ENCODE data around the gene STMND1.

Gene STMND1

DNA sequence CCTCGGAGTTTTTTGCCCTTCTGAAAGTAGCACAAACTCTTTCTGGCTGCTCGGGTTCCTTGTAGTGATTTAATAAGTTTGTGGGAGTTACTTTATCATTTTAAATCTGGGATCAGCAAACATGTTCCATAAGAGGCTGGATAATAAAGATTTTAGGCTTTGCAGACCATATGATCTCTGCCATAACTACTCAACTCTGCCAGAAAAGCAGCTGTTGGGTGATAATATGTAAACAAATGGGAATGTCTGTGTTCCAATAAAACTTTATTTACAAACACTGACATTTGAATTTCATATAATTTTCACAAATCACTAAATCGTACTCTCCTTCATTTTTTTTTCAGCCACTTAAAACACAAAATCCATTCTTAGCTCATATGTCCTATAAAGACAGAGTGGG, 3.9 kb upstream of the STMND1 start:
- DNase-seq (ENCODE audit: low read depth in 1 of 2, low spot score in 1 of 2) = no peak

DNA sequence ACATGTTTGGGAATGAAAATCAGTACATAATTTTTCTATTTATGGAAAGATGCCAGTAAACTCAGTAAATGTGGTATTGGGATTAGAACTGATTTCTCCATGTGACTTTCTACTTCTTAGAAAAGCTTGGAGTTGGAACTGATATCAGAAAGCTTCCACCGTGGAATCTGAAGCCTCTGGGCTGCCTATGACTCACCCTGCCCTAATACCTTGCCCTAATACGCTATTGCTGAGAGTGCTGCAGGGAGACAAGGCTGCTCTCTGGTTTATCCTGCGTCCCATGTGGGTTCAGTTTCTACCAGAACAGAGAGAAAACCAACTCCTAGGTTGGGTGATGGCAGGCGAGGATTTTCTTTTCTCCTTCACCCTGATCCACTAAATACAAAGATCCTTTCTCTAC, 3.3 kb upstream of the STMND1 start:
- DNase-seq (ENCODE audit: low read depth in 1 of 2, low spot score in 1 of 2) = no peak

DNA sequence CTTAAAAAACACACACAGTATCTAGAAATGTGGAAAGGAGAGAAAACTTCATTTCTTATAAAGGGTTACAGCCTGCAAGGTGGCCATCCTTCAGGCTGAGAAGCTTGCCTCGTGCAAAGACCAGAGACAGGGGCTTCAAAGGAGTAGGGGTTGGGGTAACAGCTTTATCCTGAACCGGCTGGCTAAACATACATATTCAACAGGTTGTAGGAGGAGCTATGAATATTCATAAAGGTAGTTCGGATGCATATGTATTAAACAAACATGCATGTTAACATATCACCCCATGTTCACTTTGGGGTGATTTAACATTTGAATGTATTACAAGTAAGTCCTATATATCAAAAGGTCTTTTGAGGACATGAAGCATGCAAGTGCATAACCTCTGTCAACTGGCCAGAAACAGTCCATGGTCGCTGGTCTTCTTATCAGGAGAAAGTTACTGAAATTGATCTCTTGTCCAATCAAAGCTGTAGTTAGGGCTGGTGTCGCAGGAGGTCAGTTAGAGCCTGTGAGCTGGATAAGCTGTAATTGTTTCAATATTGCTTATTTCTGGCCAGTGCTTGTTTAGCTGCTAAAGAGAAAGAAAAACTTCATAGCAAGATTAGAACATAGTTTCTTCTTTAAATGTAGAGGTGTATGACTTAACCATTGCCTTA, 2.3 kb upstream of the STMND1 start:
- no peak for DNase-seq (ENCODE audit: low read depth in 1 of 2, low spot score in 1 of 2)

DNA sequence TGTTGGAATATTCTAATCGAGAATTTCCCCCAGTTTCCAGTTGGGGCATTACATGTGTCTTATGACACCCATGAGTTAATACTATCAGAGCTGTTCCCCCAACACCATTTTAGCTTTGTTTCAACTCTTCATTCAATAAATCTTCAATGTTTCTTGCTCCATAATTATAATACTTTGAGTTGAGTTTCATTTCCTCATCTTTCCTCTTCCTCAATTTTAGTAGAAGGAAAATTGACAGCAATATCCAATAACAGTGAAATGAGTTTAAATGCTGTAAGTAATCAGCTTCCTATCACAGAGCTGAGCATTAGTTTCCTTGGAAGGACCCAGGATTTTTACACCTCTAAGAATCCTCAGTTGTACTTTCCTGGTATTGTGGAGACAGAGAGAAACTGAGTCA, 1.0 kb upstream of the STMND1 start:
- no peak for DNase-seq (ENCODE audit: low read depth in 1 of 2, low spot score in 1 of 2)

DNA sequence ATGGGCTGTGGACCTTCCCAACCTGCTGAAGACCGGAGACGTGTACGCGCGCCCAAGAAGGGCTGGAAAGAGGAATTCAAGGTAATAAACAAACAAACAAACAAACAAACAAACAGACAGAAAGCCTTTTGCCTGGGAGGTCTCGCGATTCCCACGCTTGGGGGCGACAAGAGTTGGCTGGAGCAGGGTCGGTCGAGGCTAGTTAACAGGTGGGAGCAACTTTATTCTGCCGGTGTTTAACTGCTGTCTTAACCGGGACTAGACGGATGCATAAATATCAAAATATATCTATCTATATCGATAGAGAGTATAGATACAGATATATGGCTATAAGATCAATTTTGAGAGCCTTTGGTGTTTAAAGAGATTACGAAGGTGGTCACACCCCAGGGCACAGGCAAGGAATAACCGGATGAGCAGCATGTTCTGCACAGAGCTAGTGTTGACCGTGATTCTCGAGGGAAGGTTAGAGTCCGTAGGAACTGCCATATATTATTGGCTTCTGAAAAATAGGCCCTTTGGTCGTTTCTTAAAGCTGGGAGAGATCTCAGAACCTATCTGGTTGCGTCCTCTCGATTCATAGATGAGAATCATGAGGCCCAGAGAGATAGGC, 514 bp downstream of the STMND1 start:
- no peak for DNase-seq (ENCODE audit: low read depth in 1 of 2, low spot score in 1 of 2)

DNA sequence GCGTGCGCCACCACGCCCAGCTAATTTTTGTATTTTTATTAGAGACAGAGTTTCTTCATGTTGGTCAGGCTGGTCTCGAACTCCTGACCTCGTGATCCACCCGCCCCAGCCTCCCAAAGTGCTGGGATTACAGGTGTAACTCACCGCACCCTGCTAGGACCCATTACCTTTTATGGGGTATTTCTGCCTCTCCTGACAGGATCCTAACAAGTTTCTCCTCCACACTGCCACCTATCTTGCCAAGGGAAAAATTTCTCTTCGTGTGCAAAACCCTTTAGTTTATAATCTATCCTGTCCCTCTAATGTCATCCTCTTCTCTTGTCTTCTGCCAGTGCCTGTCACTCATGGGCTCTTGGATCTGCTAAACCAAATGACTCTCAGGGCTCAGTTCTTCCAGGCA, 1.9 kb downstream of the STMND1 start:
- DNase-seq (ENCODE audit: low read depth in 1 of 2, low spot score in 1 of 2) = no peak

DNA sequence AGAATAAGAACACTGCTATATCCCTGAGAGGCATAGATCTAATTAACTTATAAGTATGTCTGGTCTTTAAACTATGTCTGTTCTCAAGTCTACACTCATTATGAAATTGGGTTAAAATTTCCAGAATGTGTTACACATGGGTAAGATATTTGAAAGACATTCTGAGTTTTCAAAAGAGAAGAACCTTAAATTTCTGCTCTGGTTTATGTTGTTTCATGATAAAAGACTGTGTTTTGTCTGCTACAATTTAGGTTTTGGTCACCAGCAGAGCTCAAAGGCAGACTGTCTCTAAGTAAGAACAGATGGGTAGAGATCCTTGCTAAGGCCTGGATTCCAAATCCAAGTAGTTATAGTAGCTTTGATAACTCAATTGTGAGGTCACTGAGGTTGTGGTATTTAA, 6.0 kb downstream of the STMND1 start:
- DNase-seq (ENCODE audit: low read depth in 1 of 2, low spot score in 1 of 2) = no peak

DNA sequence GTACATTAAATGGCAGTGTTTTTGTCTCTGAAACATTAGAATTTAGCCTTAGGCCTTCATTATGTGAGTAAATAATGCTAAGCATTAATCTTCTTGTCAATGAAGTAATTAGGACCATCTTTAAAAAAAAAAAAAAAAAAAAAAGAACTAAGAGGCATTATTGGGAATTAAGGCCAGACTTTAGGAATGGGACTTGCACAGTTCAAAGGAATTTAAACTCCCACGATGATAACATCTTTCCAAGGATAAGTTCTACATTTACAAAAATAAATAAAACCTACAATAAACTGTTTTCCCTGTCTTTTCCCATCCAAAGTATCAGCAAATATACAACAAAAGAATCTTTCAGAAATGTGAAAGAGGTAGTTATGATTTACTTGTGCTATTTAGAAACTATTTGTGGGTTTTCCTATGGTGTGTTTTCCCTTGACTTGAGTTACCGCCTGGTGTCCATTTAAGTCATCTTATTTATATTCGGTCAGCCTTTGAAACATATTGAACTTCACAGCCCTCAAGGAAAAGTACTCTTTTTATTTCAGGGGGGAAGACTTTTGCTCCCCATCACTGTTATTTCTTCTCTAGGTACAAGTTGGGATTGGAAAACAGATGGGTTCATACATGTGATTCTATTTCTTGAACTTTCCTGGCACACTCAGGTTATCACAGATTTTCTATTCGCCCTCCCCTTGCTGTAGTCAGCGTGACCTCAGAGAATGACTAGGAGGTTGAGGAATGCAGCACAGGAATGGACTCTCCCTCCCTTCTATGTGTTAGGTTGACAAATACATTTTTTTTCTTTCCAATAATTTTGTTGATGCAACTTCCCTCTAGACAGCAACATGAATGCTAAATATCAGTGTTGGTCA, 13.6 kb downstream of the STMND1 start:
- no peak for DNase-seq (ENCODE audit: low read depth in 1 of 2, low spot score in 1 of 2)

DNA sequence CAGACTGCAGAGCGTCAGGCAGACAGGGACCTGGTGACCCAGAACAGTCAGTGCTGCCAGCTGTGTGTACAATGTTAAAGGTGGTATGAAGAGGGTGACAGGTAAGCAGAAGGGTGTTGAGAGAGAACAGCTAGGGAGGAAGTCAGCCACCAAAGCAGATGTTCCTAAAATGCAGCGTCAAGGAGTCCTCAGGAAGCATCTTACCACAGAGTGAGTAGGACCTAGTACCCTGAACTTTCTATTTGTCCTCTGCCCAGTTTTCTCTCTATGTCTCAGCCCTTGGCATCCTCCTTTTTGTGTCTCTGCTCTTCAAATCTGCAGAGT, 14.2 kb downstream of the STMND1 start:
- DNase-seq (ENCODE audit: low read depth in 1 of 2, low spot score in 1 of 2) = no peak

DNA sequence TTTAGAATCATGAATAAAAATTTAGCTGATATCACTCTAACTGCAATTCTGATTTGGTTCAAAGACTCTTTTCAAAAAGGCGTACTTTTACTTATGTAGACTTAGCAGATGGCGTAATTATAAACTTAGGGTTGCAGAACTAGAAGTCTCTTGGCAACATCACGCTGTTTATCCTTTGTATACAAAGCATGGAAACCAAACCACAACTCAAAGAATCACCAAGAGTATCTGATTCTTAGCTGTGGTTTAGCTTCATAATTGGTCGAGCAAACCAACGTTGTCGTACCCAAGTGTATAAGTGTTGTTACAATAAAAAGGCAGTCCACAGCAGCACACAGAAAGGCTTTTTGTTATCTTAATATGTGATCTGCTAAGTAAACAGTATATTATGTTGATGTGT, 18.2 kb downstream of the STMND1 start:
- DNase-seq (ENCODE audit: low read depth in 1 of 2, low spot score in 1 of 2) = no peak

DNA sequence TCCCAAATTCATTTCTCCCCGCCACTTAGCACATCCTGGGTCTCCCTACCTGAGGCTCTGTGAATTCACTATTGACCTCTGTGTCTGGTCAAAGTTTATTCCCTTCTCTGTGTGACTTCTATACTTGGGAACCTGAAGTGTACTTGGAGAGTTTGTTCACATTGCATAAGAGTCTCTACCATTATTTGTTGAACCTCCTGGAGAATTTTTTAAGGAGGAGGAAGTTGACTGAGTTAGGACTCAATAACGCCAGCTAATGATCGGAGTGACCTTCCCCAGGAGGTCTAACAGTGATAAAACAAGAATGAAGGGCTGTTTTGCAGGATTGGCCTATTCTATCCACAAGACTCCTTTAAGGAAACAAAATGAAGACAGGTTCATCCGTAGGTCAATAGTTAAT, 23.6 kb downstream of the STMND1 start:
- no peak for DNase-seq (ENCODE audit: low read depth in 1 of 2, low spot score in 1 of 2)

DNA sequence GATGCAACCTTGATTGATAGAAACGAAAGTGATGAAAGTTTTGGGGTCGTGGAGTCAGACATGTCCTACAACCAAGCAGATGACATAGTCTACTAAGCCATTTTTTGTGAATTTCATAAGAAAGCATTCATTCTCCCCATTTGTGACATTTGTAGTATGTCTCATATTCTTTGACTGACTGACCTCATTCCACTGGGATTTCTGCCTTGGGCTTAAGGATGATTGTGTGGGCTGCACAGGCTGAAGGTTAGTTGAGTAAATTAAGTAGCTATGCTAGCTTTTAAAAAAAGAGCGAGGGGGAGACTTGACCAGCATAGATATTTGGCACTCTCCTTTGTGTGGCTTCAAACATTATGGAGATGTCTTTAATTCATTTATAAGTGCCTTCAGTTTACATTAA, 28.9 kb downstream of the STMND1 start:
- no peak for DNase-seq (ENCODE audit: low read depth in 1 of 2, low spot score in 1 of 2)

DNA sequence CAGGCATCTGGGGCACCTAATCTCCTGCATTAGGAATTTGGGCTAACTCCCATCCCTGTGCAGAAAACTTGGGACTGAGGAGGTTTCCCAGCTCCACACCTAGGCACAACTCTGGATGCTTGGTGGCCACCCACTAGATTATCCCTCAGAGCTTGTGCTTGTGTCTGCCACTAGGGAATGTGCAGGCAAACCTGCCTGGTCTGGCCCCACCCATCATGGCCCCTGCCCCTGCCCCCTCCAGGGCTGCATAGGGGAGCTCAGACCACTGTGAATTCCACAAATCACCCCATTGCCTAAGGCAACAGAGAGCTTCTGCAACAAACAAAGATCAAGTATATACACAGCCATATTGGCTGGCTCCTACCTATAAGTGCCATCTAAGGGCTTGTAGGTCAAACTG, 31.1 kb downstream of the STMND1 start:
- no peak for DNase-seq (ENCODE audit: low read depth in 1 of 2, low spot score in 1 of 2)

DNA sequence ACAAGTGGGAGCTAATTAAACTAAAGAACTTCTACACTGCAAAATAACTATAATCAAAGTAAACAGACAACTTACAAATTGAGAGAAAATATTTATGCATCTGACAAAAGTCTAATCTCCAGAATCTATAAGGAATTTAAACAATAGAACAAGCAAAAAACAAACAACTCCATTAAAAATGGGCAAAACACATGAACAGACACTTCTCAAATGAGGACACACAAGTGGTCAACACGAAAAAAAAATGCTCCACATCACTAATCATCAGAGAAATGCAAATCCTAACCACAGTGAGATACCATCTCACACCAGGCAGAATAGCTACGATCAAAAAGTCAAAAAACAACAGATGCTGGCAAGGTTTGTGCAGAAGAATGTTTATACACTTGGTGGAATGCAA, 36.2 kb downstream of the STMND1 start:
- DNase-seq (ENCODE audit: low read depth in 1 of 2, low spot score in 1 of 2) = no peak

DNA sequence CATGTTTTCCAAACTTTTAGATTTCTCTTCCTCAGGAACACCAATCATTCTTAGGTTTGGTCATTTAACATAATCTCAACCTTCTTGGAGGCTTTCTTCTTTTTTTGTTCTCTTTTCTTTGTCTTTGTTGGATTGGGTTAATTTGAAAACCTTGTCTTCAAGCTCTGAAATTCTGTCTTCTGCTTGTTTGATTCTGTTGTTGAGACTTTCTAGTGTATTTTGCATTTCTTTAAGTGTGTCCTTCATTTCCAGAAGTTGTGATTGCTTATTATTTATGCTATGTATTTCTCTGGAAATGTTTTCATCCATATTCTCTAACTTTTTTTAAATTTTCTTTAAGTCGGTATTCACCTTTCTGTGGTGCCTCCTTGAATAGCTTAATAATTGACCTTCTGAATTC, 42.2 kb downstream of the STMND1 start:
- DNase-seq (ENCODE audit: low read depth in 1 of 2, low spot score in 1 of 2) = no peak

DNA sequence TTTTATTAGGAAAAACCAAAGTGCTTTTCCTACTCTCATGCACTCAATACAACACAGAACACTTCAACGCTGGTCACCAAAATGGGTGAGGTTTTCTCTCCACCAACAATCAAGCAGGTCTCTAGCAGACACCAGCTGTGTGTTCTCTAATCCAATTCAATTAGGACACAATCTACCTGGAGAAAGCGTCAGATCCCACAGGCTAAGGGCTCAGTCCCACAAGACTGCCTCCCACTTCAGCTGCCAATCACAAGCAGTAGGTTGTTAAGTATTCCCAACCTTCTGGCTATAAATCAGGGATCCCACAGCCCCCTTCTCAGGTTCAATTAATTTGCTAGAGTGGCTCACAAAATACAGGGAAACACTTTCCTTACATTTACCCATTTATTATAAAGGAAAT, 47.7 kb downstream of the STMND1 start:
- DNase-seq (ENCODE audit: low read depth in 1 of 2, low spot score in 1 of 2) = no peak

DNA sequence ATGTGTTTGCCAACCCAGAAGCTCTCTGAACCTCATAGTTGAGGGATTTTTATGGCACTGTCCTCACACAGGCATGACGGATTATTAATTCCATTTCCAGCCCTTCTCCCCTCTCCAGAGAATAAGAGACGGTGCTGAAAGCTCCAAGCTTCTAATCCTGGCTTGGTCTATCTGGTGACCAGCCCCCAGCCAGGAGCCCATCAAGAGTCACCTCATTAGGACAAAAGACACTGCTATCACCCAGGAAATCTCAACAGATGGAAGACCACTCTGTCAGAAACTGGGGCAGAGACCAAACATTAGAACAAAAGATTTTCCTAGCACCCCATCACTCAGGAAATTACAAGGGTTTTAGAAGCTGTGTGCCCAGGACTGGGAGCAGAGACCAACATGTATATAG, 48.2 kb downstream of the STMND1 start:
- DNase-seq (ENCODE audit: low read depth in 1 of 2, low spot score in 1 of 2) = no peak

DNA sequence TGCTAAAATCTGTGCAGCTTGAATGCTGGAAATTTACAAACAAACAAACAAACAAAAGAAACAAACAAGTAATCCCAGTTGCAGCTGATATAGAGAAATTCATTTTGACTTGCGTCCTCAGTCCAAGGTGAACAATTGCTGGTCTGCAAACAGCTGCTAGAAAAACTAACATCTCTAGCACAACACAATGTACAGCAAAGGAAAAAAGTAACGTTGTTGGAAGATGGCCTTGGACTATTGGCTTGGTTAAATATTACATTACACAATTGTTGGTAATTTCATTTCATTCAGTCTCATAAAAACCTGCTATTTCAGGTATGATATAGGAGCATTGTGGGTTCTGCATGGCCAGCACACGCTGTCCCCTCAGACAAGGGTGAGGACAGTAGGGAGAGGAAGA, 50.0 kb downstream of the STMND1 start:
- DNase-seq (ENCODE audit: low read depth in 1 of 2, low spot score in 1 of 2) = no peak

DNA sequence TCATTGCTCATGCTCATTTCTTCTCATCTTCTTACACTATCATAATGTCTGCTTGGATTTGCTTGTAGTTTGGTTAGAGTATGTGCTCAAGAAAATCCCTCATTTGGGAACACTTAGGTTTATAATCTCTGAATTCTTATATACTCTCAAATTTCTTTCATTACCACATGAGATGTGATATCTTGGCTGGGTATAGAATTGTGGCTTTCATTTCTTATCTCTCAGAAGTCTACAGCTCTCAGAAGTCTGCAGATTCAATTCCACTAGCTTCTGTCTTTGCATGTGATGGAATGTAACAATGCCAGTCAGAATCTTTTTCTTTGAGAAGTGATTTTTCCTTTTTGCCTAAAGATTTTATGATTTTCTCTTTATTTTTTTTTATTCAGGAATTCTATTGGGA, 50.9 kb downstream of the STMND1 start:
- DNase-seq (ENCODE audit: low read depth in 1 of 2, low spot score in 1 of 2) = no peak

DNA sequence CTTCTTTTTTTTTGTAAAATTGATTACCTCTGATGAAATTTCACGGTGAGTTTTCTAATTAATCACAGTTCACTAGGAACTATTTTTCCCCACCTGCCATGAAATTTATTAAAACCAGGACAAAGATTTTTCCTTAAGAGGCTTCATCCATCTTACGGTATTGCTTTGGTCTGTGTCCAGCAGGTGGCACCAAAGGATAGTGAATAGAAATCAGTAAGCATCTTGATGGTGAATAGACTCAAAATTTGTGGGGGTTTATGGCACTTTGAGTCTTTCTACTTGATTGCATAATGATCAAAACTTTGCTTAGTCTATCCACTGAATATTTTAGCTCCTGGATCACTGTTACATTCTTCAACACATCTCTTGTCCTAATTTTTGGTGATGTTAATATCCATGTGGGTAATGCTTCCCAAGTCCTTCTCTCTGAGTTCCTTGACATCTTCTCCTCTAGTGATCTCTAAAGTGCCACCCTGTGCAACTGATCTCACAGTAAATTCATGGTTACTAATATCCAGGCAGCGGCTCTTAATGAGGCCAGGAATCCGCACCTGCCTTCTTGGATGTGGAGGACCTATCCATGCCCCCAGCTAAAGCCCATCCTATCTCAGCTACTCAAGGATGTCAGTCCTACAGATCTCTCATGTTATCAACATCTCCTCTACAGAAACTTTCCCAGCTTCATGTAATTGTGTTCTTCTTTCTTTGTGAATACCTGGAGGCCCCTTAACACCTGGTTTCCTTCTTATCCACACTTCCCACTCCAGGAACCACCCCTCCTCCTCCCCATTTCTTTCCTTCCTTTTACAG, 54.5 kb downstream of the STMND1 start:
- peak; percentile 6 to 20 for DNase-seq (ENCODE audit: low read depth in 1 of 2, low spot score in 1 of 2)

DNA sequence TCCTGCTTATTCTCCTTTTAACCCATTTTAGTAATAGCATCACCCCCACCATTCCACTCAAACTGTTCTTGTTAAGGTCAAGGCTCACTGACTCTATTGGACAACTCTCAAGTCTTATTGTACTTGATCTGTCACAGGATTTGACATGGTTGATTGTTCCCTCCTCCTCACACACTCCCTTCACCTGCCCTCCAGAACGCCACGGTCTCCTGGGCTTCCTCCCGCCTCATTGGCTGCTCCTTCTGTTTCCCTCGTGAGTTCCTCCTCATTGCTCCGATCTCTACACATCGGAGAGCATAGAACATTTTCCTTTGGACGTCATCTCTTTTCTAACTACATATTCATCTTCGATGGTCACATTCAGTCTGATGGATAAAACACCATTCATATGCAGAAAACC, 55.1 kb downstream of the STMND1 start:
- DNase-seq (ENCODE audit: low read depth in 1 of 2, low spot score in 1 of 2) = no peak

DNA sequence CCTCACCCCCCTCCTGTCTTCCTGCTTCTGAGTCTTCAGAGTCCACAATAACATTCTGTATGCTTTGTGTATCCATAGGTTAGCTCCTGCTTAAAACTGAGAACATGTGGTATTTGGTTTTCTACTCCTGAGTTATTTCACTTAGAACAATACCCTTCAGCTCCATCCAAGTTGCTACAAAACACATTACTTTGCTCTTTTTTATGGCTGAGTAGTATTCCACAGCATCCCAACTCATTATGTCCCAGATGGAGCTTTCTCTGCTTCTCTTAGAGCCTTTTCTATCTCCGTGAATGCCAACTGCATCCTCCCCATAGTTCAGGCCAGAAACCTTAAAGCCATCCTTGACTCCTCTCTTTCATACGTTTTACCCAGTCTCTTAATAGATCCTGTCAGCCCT, 55.8 kb downstream of the STMND1 start:
- DNase-seq (ENCODE audit: low read depth in 1 of 2, low spot score in 1 of 2) = no peak

Data from stimulated activated CD4-positive, alpha-beta T cell treated with anti-CD3 and anti-CD28 coated beads, Interleukin-15, amount 100 ng/mL, for 1 hour (primary cell).